Activated naive CD8-positive, alpha-beta T cell treated with anti-CD3 and anti-CD28 coated beads, Interleukin-2, amount 50 U/mL, for 24 hours (primary cell): ENCODE measurements around the gene SPATA2.
"Not testable (repeated sequence)": the region's sequence is repeated elsewhere in the genome, so short reads cannot be mapped to it uniquely, and the experiment has no call there.

Experiments used
- ATAC-seq: fragments of 150-1000 bp; cut with Tn5 transposase; one replicate; pipeline ENCODE4 v1.10.0; 2021
- DNase-seq: peaks from one replicate; pipeline ENCODE4 v3.0.0; 2021
- H3K27ac Mint-ChIP-seq: one replicate; pipeline ENCODE4 v1.8.0; 2021; ENCODE audit warnings: mild to moderate bottlenecking, mixed read lengths
- H3K27me3 Mint-ChIP-seq: one replicate; pipeline ENCODE4 v1.8.0; 2021; ENCODE audit warnings: mixed read lengths
- H3K36me3 Mint-ChIP-seq: one replicate; pipeline ENCODE4 v1.8.0; 2021; ENCODE audit warnings: low read depth, mixed read lengths
- H3K4me1 Mint-ChIP-seq: one replicate; pipeline ENCODE4 v1.8.0; 2021; ENCODE audit warnings: mixed read lengths
- H3K4me3 Mint-ChIP-seq: one replicate; pipeline ENCODE4 v1.8.0; 2021; ENCODE audit warnings: mild to moderate bottlenecking, moderate library complexity, mixed read lengths
- H3K9me3 Mint-ChIP-seq: one replicate; pipeline ENCODE4 v1.8.0; 2021; ENCODE audit warnings: mixed read lengths

SPATA2 gene

GRCh38 chr20:49915380-49916145 is at the start of gene SPATA2:
Gene SPATA2 (minus strand): TSS chr20:49915529. CDS start chr20:49908490, 7,039 bp downstream.
- Mint-ChIP-seq H3K27ac (peak within 1 kb of the TSS; percentile 100), H3K36me3 (peaks cover 3% of the 10 kb centered on the region), H3K4me3 (peak within 1 kb of the TSS; percentile 96), H3K27me3 (no peaks in the 10 kb centered on the region), H3K4me1 (peaks cover 40% of the 10 kb centered on the region), H3K9me3 (no peaks in the 10 kb centered on the region)
- peak; percentile 89 for ATAC-seq
- DNase-seq, result peak; percentile 94

DNA sequence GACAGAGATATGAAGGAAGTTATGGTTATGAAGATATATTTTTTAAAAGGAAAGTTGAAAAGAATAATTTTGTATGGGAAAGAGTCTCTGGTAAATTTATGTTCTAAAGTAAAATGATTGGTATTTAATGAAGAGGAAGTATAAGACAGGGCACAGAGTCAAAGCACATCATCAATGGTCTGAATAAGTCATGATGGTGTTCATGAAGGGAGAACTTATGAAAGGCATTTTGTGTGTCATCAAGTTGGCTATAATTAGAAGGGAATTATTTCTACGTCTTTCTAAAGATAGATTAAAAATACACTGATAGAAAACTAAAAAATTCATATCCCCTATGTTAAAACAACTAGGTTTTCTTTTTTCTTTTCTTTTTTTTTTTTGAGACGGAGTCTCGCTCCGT is 46.1 kb upstream of the SPATA2 start:
- Mint-ChIP-seq H3K27me3 (no peaks in the 10 kb centered on the region), H3K9me3 (no peaks in the 10 kb centered on the region), H3K27ac (no peak overlapping the region), H3K4me1 (peaks cover 19% of the 10 kb centered on the region), H3K4me3 (no peak overlapping the region), H3K36me3 (peaks cover 14% of the 10 kb centered on the region)
- ATAC-seq (no peak), DNase-seq (no peak)

- Mint-ChIP-seq H3K27ac (peak overlapping the region; percentile 59), H3K4me1 (peaks cover 19% of the 10 kb centered on the region), H3K36me3 (peaks cover 33% of the 10 kb centered on the region)
- not testable (repeated sequence) for DNase-seq, H3K27me3 Mint-ChIP-seq, H3K4me3 Mint-ChIP-seq, H3K9me3 Mint-ChIP-seq, ATAC-seq
Measured at GRCh38 chr20:49957089-49957938, 42.0 kb upstream of the SPATA2 start.

- Mint-ChIP-seq H3K4me1 (peaks cover 19% of the 10 kb centered on the region), H3K9me3 (no peaks in the 10 kb centered on the region), H3K36me3 (peaks cover 36% of the 10 kb centered on the region), H3K27ac (no peak overlapping the region), H3K27me3 (no peaks in the 10 kb centered on the region), H3K4me3 (no peak overlapping the region)
- DNase-seq, result no peak
- no peak for ATAC-seq
Measured at GRCh38 chr20:49956689-49957088, 41.4 kb upstream of the SPATA2 start.

GRCh38 chr20:49955830-49956396 is 40.6 kb upstream of the SPATA2 start:
- not testable (repeated sequence) for H3K4me3 Mint-ChIP-seq, H3K27me3 Mint-ChIP-seq, DNase-seq, H3K9me3 Mint-ChIP-seq, H3K27ac Mint-ChIP-seq, ATAC-seq
- Mint-ChIP-seq H3K36me3 (peaks cover 40% of the 10 kb centered on the region), H3K4me1 (peaks cover 24% of the 10 kb centered on the region)

GRCh38 chr20:49955167-49955566 is 39.8 kb upstream of the SPATA2 start:
- H3K4me1 Mint-ChIP-seq, result peaks cover 30% of the 10 kb centered on the region
- ATAC-seq (no peak), DNase-seq (no peak)
- no peaks in the 10 kb centered on the region for H3K27me3 Mint-ChIP-seq
- no peaks in the 10 kb centered on the region for H3K9me3 Mint-ChIP-seq
- no peak overlapping the region for H3K4me3 Mint-ChIP-seq
- H3K27ac Mint-ChIP-seq, result peak overlapping the region; percentile 3
- H3K36me3 Mint-ChIP-seq, result peaks cover 48% of the 10 kb centered on the region

DNA sequence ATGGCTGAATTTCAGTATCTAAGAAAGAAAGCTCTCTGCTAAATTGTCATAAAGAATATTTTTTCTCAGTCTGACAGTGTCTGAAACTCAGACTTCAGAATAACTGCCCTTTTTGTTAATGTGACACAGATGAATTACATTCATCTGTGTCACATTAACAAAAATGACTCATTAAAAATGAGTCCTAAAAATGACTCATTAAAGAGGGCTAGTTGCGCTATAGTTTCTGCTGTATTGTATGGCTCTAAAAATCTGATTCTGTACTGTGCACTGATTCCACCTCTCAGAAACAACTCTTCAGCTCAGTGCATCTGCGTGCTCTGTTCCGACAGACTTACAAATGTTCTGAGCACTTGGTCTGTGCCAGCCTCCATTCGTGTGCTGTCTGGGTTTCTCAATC is 35.8 kb upstream of the SPATA2 start:
- Mint-ChIP-seq H3K9me3 (no peaks in the 10 kb centered on the region), H3K4me1 (peaks cover 15% of the 10 kb centered on the region), H3K27me3 (no peaks in the 10 kb centered on the region), H3K4me3 (no peak overlapping the region), H3K36me3 (peaks cover 63% of the 10 kb centered on the region), H3K27ac (peak overlapping the region; percentile 56)
- ATAC-seq, result peak; percentile 84
- DNase-seq, result no peak

DNA sequence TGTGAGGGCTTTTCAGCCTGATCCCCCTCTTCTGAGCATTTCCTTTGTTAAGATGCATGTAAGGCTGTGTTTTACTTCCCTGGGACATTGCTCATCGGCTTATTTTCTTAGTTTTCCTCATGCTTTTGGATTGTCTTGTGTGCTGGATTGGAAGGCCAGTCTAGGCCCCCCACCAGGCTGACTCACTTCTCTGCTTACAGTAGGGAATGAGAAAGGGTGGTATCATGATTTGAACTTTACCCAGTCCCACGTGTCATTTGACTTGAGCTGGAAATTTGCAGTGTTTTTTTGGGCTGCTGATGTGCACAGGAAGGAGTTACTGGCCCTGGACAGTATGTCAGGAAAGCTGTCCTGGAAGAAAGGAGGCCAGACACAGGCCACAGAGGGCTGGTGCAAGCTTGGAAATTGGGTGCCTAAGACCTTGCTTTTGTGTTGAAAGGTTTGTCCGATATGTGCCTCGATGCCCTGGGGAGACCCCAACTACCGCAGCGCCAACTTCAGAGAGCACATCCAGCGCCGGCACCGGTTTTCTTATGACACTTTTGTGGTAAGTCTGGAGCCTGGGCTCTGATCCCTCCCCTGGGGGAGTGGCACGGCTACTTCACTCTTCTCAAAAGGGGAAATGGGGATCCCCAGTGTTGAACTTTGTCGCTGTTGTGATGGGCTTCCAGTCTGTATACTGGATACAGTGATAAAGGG is 33.6 kb upstream of the SPATA2 start:
- Mint-ChIP-seq H3K36me3 (peaks cover 65% of the 10 kb centered on the region), H3K27ac (peak overlapping the region; percentile 43), H3K9me3 (no peaks in the 10 kb centered on the region), H3K4me1 (peaks cover 15% of the 10 kb centered on the region), H3K4me3 (no peak overlapping the region), H3K27me3 (no peaks in the 10 kb centered on the region)
- ATAC-seq, result no peak
- no peak for DNase-seq

DNA sequence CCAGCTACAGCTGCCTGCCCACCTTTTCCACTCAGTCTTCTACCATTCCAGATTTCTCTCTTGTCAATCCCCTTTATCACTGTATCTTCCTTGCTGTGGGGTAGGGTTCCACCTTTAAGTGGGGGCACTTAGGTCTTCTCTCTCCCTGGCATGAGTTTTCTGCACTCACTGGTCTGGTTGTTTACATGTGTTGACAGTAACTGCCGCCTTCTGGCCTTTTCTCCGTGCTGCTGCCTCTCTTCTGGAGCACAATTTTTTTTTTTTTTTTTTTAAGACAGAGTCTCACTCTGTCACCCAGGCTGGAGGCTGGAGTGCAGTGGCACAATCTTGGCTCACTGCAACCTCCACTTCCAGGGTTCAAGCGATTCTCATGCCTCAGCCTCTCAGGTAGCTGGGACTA is 32.8 kb upstream of the SPATA2 start:
- no peaks in the 10 kb centered on the region for H3K27me3 Mint-ChIP-seq
- DNase-seq (no peak), ATAC-seq (no peak)
- H3K9me3 Mint-ChIP-seq, result no peaks in the 10 kb centered on the region
- no peak overlapping the region for H3K4me3 Mint-ChIP-seq
- H3K4me1 Mint-ChIP-seq, result peaks cover 17% of the 10 kb centered on the region
- peak overlapping the region; percentile 43 for H3K27ac Mint-ChIP-seq
- peaks cover 67% of the 10 kb centered on the region for H3K36me3 Mint-ChIP-seq

DNA sequence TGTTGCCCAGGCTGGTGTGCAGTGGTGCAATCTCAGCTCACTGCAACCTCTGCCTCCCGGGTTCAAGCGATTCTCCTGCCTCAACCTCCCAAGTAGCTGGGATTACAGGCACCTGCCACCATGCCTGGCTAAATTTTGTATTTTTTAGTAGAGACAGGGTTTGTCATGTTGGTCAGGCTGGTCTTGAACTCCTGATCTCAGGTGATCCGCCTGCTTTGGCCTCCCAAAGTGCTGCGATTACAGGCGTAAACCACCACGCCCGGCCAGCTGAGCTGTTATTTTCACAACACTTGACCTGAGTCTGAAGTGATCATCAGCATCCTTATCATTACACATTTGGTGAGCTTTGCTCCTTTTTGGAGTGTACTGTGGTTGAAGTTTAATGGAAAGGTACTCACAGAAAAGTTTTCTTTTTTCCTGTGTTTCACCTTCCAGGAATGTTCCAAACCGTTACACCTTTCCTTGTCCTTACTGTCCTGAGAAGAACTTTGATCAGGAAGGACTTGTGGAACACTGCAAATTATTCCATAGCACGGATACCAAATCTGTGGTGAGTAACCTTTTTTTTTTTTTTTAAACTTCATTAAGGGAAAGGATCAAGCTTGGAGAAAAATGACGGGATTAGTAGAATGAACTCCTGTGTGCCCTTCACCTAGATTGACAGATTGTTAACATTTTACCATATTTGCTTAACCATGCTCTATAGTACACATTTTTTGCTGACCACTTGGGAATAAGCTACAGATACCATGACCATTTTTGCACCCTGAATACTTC is 30.6 kb upstream of the SPATA2 start:
- Mint-ChIP-seq H3K36me3 (peaks cover 61% of the 10 kb centered on the region), H3K27ac (no peak overlapping the region), H3K4me3 (no peak overlapping the region), H3K9me3 (no peaks in the 10 kb centered on the region), H3K4me1 (peaks cover 21% of the 10 kb centered on the region), H3K27me3 (no peaks in the 10 kb centered on the region)
- DNase-seq (no peak), ATAC-seq (no peak)

GRCh38 chr20:49945306-49945700 is 30.0 kb upstream of the SPATA2 start:
- Mint-ChIP-seq H3K36me3 (peaks cover 57% of the 10 kb centered on the region), H3K4me3 (no peak overlapping the region), H3K4me1 (peaks cover 17% of the 10 kb centered on the region), H3K27me3 (no peaks in the 10 kb centered on the region), H3K27ac (no peak overlapping the region), H3K9me3 (no peaks in the 10 kb centered on the region)
- ATAC-seq, result no peak
- DNase-seq, result no peak

DNA sequence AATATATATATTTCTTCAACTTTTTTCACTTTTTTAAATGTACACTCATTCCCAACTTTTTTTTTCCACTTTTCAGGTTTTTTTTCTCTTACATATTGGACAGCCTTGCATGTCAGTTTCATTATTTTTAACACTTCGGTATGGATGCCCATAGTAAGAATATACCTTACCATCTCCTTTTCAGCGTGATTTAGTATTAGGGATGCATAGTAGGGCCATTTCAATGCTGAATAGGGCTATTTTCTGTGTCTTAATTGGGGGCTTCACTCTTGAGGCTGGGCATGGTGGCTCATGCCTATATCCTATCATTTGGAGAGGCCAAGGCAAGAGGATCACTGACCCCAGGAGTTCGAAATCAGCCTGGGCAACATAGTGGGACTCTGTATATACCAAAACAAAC is 27.6 kb upstream of the SPATA2 start:
- peak overlapping the region; percentile 14 for H3K27ac Mint-ChIP-seq
- ATAC-seq (no peak), DNase-seq (no peak)
- peaks cover 33% of the 10 kb centered on the region for H3K4me1 Mint-ChIP-seq
- no peak overlapping the region for H3K4me3 Mint-ChIP-seq
- no peaks in the 10 kb centered on the region for H3K27me3 Mint-ChIP-seq
- H3K9me3 Mint-ChIP-seq, result no peaks in the 10 kb centered on the region
- H3K36me3 Mint-ChIP-seq, result peaks cover 56% of the 10 kb centered on the region

GRCh38 chr20:49942303-49942702 is 27.0 kb upstream of the SPATA2 start:
- DNase-seq, result no peak
- Mint-ChIP-seq H3K4me1 (peaks cover 40% of the 10 kb centered on the region), H3K4me3 (no peak overlapping the region), H3K27me3 (no peaks in the 10 kb centered on the region), H3K9me3 (no peaks in the 10 kb centered on the region), H3K27ac (no peak overlapping the region), H3K36me3 (peaks cover 55% of the 10 kb centered on the region)
- no peak for ATAC-seq

DNA sequence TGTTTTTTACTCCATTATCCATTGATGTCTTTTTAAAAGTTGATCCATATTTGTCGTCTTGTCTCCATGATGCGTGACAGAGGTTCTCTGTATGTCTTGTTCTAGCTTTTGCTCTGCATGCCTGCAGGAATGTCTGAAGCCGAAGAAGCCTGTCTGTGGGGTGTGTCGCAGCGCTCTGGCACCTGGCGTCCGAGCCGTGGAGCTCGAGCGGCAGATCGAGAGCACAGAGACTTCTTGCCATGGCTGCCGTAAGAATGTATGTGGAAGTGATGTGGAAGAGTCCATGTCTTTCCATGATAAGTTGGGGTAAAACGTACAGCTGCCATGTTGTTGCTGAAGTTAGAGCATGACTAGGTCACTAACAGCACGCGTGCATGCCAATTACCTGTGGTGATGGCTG is 26.1 kb upstream of the SPATA2 start:
- DNase-seq (no peak), ATAC-seq (no peak)
- Mint-ChIP-seq H3K27ac (peak overlapping the region; percentile 44), H3K9me3 (no peaks in the 10 kb centered on the region), H3K4me3 (no peak overlapping the region), H3K4me1 (peaks cover 47% of the 10 kb centered on the region), H3K27me3 (no peaks in the 10 kb centered on the region), H3K36me3 (peaks cover 51% of the 10 kb centered on the region)
